DMS114 treated with DMSO at 0.1 percent for 48 hours (cell line): ENCODE measurements around the gene C3.
"Not testable (repeated sequence)": the region's sequence is repeated elsewhere in the genome, so short reads cannot be mapped to it uniquely, and the experiment has no call there.

Source experiments
- DNase-seq: peaks from one replicate; lab custom pipeline; 2025; ENCODE audit not compliant: unreplicated experiment; lab: John Stamatoyannopoulos, UW

C3 gene

DNA sequence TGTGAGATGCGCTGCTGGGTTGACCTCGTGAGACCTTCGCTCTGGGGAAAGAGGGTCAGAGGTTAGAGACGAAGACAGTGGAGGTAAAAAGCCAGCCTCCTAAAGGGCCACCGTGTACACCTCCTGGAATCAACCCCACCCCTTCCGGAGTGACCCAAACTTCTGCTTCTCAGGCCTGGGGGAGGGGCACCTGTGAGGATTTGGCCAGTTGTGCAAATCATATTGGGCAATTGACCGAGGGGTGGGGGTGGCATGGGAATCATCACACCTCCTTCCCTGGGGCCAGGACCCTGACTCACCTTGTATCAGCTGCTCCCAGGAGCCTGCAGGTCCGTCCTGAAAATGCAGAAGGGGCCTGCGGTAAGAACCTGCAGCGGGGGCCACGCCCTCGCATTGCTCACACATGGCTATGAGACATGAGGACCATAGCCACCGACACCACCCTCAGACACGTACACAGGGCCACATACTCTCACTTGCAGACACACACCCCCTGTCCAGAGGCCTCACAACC is 53.3 kb downstream of the C3 start:
- DNase-seq: no peak

DNA sequence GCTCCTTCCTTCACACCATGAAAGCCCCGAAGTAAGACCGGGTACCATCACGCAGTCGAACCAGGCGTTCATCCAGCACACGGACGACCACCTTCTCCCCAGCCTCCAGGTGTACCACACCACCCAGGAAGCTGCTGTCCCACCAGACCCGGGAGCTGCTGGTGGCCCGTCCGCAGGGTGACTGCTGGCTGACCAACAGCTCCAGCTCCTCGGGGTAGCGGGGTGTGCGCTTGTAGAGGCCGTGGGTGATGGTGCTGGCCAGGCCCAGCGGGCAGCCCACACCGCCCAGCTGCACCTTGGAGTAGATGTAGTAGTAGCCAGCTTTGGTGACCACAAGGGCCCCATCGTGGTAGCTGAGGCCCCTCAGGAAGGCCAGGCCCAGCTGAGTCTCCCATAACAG is 55.5 kb downstream of the C3 start:
- DNase-seq: no peak

DNA sequence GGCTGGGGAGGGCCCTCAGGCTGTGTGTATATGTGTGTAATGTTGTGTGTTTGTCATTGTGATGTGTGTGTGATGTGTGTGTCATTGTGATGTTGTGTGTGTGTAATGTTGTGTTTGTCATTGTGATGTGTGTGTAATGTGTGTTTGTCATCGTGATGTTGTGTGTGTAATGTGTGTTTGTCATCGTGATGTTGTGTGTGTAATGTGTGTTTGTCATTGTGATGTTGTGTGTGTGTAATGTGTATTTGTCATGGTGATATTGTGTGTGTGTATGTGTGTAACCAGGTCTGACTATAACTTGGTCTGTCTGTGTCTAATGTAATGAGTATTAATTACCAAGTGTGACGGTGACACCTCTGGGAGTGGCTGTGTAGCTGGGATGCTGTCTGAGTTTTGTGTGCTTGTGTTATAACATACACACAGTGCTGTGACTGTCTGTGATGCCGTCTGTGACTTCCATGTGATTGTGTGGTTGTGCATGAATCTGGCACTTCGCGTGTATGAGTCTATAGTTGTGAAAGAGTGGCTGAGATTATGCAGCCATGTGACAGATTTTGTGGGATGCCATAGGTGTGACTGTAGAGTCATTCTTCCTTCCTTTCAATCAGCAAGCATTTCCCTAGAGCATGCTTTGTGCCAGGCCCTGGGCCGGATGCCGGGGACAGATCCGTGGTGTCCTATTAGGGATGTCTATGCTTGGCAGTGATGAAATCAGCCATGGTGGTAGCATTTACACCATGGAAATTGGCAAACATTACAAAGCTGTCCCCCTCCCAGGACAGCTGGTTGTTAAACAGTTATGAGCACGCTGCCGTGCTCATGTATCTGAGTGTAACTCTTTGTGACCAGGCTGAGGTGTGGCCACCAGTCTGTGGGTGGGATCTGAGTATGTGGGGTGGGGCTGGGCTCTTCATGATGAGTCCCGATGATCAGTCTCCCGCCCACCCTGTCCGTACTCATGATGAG is 56.9 kb downstream of the C3 start:
- no peak for DNase-seq

DNA sequence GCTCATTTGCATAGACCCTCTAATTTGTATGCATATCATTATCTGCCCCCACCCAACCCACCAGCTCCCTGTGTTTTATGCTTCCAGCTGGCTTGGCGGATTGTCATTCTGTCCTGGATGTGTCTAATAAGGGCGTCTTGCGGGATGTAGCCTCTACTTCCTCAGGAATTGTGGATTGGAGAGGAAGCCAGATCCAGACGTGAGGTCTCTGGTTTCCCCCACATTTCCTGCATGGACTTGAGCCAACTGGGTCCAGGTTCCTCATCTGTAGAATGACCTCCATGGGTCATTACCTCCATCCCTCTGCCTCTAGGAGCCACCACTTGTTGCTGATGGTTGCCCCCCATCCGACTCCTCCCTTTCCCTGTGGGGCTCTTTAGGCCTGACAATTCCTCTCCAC is 57.7 kb downstream of the C3 start:
- no peak for DNase-seq

DNA sequence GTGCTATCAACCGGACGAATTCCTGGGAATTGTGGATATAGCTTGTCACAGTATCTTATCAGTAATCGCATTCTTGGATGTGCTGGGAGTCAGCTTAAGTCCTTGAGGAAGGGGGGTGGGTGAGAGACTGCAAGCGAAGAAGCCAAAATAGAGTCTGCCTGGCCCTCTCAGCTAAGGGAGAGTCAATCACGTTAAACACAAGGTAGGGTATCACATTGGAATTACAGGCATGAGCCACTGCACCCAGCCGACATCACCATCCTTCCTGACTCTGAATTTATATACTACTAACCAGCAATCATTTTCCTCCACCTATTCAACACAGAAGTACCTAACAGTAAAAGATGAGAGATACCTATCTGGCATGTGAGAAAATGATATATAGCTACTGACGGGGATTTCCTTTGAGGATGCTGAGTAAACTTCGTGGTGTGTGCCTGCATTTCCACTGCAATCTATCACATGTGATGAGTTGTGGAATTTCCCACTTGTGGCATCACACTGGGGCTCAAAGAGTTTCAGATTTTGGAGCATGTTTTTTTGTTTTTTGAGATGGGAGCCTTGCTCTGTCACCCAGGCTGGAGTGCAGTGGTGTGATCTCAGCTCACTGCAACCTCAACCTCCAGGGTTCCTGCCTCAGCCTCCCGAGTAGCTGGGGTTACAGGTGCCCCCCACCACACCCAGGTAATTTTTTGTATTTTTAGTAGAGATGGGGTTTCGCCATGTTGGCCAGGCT is 58.8 kb downstream of the C3 start:
- not testable (repeated sequence) for DNase-seq

DNA sequence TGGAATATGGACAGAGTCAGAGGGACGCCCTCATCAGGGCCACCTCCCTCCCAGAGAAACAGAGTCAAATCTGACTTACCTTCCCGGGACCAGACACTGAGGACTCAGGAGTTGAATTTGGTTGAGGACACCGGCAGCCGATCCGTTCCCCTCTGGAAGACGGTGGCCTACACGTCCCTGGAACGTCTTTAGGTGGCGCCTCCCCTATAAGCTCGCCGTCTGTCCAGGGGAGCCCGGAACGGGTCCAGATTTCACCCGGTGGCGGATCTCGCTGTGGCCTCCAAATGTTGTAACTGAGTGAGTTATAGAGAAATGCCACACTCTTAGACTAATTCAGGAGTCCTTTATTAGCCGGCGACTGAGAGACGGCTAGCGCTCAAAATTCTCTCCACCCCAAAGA is 59.5 kb downstream of the C3 start:
- no peak for DNase-seq

DNA sequence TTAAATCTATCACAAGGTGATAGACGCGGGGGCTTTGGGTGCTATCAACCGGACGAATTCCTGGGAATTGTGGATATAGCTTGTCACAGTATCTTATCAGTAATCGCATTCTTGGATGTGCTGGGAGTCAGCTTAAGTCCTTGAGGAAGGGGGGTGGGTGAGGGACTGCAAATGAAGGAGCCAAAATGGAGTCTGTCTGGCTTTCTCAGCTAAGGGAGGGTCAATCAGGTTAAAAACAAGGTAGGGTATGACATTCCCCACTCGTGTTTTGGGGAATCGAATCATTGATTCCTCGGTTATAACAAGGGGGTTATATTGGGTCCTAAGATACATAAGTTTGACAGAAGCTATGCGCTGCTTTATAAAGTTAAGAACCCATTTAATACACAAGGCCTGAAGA is 64.1 kb downstream of the C3 start:
- not testable (repeated sequence) for DNase-seq

DNA sequence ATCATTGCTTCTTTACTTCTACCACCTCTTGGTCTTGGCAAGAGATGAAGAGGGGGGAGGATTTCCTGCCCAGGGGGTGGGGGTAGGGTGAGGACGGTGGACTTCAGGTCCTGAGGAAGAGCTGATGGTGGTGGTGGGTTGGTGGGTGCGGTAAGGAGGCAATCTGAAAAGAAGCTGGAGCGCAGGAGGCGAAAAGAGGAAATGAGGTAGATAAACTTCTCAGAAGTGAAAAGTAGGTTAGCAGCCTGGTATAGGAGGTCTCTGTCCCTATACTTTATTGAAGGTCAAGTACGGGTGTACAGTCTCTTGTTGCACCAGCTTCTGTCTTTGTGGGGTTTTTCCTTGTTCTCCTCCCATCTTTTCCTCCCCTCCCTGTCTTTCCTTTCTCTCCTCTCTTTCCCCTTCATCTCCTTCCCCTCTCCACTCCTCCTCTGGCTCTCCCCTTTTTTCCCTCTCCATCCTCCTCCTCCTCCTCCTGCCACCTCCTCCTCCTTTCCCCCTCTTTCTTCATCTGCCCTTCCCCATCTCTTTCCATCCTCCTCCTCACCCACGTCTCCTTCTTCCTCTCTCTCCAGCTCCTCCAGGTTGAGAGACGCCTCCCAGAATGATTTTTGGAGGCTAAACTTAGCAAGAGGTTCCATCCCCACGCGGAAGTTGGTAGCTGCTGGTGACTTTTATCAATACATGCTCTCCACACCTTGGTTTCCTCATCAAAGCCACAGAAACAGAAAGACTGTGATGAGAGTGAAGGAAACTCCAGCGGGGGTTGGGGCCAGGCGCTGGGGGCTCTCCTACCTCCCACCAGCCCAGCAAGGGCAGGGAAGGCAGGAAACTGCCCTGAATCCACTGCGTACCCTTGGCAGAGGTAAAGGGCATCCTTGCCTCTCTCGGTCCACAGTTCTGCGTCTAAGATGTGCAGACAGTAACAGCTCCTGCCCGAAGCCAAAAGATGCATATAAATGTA is 65.8 kb downstream of the C3 start:
- DNase-seq: no peak

DNA sequence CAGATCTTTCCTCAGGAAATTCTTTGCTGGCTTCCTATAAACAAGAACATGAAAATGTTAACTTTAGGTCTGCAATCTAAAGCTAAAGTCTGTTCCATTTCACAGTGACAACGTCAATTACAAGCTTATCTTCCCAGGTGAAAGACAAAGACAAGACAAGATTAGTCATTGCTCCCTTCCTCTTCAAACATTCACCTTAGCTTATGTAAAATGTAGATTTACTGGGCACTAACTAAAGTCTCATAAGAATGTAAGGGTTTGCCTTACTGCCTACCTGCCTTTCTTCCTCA is 67.7 kb downstream of the C3 start:
- no peak for DNase-seq

DNA sequence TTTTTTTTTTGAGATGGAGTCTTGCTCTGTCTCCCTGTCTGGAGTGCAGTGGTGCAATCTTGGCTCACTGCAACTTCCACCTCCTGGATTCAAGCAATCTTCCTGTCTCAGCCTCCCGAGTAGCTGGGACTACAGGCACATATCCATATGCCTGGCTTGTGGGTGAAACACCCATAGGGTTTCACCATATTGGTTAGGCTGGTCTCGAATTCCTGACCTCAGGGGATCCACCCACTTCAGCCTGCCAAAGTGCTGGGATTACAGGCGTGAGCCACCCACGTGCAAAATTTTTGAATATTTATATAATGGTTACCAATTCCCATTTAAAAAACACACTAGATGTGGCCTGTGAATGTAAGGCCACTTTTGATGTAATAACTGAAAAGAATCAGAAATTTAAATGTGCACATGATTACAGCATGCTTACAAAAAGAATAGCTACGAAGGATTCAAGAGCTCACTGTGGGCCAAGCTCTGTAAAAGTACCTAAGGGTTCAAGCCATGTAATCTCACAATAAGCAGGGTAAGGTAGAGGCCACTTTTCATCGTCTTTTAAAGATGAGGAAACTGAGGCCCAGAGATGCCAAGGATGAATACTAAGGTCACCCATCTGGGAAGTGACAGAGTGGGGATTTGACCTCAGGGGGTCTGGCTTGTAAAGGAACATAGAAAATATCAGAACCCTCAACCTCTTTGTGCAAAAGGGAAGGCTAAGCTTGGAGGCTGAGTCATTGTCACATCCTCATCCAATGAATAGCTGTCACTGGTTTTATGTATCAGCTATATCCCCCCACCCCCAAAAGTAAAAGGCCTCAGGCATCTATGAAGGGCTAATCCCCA is 68.3 kb downstream of the C3 start:
- DNase-seq: no peak

DNA sequence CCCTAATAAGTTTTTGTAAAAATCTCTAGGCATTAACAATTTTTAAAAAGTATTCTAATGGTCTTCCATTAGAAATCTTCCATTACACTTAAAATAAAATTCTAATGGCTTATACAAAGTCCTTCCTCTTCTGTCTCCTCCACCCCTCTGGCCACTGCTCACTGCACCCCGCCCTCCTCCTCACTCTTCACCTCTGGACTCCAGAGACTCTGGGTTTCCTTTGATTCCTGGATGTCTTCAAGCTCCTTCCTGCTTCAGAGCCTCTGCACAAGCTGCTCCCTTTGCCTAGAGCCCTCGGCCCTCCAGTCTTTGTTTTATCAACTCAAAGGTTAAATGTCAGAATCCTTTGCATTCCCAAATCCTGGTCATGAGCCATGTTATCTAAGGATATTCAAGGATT is 71.3 kb downstream of the C3 start:
- no peak for DNase-seq

DNA sequence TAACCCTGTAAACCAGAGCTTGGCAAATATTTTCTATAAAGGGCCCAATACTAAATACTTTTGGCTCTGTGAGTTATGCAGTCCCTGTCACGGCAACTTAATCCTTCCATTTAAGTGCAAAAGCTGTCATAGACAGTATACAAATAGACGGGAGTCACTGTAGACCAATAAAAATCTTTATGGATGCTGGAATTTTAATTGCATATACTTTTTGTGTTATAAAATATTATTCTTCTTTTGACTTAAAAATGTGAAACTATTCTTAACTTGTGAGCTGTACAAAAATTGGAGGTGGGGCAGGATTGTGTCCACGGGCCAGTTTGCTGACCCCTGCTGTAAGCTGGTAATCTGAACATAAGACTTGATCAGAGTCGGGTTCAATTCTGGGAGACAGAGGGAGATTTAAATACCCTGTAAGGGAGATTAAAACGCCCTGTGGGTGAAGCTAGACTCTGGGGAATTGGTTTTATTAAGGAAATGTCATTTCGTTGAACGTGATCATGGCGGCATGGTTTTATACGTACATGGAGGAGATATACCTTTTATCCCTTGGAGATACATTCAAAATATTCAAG is 72.2 kb downstream of the C3 start:
- no peak for DNase-seq

DNA sequence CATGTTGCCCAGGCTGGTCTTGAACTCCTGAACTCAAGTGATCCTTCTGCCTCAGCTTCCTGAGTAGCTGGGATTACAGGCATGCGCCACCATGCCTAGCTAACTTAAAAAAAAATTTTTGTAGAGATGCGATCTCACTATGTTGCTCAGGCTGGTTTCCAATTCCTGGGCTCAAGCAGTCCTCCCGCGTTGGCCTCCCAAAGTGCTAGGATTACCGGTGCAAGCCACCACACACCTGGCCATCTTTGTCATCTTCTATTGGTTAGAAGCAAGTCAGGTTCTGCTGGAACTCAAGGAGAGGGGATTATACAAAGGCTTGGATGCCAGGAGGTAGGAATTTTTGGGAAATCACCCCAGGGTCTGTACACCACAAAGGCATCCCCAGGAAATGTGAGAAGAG is 75.7 kb downstream of the C3 start:
- DNase-seq: no peak

DNA sequence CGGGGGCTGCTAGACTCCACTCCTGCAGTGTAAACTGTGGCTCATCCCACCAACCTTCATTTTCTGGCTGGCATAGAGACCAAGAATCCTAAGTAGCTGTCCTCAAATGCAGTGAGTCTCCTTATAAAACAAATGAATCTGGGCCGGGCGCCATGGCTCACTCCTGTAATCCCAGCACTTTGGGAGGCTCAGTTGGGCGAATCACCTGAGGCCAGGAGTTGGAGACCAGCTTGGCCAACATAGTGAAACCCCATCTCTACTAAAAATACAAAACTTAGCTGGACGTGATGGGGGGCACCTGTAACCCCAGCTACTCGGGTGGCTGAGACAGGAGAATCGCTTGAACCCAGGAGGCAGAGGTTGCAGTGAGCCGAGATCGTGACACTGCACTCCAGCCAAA is 80.1 kb downstream of the C3 start:
- not testable (repeated sequence) for DNase-seq

DNA sequence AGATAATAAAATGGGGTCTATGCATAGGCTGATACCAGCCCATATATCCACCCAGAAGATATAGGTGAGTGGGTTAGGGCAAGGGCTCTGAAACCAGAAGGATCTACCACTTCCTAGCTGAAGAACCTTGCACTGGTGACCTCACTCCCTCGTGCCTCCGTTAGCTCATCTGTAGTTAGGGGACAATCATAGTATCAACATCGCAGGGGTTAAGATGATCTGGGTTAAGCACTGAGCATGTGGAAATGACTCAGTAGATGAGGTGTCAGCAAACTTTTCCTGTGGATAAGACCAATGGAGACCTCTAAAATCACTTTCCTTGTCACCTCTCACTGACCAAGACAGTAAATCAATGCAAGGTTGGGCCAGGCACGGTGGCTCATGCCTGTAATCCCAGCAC is 81.0 kb downstream of the C3 start:
- no peak for DNase-seq

DNA sequence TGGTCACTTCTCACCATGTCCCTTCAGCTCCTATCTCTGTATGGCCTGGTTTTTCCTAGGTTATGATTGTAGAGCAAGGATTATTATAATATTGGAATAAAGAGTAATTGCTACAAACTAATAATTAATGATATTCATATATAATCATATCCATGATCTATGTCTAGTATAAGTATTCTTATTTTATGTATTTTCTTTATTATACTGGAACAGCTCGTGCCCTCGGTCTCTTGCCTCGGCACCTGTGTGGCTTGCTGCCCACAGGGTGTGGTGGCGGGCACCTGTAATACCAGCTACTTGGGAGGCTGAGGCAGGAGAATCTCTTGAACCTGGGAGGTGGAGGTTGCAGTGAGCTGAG is 87.0 kb downstream of the C3 start:
- not testable (repeated sequence) for DNase-seq

DNA sequence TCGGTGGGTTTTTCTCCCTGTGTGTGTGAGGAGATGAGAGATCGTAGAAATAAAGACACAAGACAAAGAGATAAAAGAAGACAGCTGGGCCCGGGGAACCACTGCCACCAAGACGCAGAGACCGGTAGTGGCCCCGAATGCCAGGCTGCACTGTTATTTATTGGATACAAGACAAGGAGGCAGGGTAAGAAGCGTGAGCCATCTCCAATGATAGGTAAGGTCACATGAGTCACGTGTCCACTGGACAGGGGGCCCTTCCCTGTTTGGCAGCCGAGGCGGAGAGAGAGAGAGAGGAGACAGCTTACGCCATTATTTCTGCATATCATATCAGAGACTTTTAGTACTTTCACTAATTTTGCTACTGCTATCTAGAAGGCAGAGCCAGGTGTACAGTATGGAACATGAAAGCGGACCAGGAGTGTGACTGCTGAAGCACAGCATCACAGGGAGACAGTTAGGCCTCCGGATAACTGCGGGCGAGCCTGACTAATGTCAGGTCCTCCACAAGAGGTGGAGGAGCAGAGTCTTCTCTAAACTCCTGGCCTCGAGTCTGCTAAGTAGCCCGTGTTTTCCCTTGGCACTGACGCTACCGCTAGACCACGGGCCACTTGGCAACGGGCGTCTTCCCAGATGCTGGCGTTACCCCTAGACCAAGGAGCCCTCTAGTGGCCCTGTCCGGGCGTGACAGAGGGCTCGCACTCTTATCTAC is 87.5 kb downstream of the C3 start:
- peak; percentile 24 for DNase-seq

DNA sequence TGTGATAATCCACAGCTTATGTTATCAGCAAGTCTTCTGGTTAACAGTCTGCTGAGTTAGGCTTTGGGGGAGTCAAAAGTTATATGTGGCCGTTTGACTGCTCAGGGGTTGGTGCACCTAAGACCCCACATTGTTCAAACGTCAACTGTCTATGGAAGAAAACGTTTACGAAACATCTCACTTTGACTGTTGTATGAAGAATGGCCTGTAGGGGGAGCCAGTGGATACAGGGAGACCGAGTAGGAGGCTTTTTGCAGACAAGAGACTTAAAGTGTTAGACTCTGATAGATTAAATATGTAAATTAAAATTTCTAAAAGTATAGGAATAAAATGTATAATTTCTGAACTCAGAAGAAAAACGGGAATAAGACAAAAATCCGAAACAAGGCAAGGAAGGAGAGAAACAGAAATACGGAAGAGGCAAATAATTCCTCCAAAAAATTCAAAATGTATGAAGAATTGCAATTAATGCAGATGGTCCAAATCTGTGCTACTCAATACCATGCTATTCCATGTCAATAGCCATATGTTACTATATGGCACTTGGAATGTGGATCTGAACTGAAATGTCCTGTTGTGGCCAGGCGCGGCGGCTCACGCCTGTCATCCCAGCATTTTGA is 88.3 kb downstream of the C3 start:
- peak; percentile 49 for DNase-seq
